ENCODE measurements around the gene MACROD1.

- no peak for TF ChIP-seq CTCF (IDR thresholded peaks at IDR 0.05)
- TF ChIP-seq POLR2A (IDR thresholded peaks at IDR 0.05): no peak
Measured at GRCh38 chr11:64140082-64140481, 25.8 kb downstream of the MACROD1 start.

Measured in Peyer's patch (tissue), 4 donors.